GM19452 (cell line): ENCODE data around the gene GPC6.

ENCODE experiments used
- ATAC-seq: cut with Tn5 transposase; IDR thresholded peaks from one replicate; pipeline ENCODE4 v1.9.1; 2021; ENCODE audit not compliant: unreplicated experiment

GPC6 gene

GRCh38 chr13:94140027-94140426 lies 913.4 kb downstream of the GPC6 start:
- ATAC-seq = no peak

- ATAC-seq = no peak
These were observed 913.9 kb downstream of the GPC6 start for GRCh38 chr13:94140511-94140910.

DNA sequence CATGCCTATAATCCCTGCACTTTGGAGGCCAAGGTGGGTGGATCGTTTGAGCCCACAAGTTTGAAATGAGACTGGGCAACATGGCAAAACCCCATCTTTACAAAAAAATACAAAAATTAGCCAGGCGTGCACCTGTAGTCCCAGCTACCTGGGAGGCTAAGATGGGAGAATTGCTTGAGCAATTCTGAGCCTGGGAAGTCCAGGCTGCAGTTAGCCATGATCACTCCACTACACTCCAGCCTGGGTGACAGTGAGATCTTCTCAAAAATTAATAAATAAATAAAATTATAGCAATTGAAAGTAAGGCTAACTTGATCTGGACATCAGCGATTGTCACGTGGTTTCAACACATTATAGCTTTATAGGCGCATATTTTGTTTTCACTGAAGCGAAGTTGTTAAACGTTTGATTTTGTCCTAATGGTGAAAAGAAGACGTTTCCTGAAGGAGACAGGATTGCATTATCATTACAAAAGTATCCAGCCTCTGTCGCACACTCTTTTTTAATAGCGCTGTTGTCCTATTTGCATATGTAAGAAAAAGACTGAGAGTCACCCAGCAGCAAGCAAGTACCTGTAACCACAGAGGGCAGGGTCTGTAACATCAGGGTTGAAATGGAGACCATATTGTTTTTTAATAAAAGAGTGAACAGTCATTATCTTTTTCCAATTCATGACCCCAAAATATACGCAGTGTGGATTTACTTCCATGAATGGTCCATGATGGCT lies 917.2 kb downstream of the GPC6 start:
- no peak for ATAC-seq

GRCh38 chr13:94145966-94146365 lies 919.4 kb downstream of the GPC6 start:
- ATAC-seq = no peak

GRCh38 chr13:94153586-94153985 lies 927.0 kb downstream of the GPC6 start:
- no peak for ATAC-seq

DNA sequence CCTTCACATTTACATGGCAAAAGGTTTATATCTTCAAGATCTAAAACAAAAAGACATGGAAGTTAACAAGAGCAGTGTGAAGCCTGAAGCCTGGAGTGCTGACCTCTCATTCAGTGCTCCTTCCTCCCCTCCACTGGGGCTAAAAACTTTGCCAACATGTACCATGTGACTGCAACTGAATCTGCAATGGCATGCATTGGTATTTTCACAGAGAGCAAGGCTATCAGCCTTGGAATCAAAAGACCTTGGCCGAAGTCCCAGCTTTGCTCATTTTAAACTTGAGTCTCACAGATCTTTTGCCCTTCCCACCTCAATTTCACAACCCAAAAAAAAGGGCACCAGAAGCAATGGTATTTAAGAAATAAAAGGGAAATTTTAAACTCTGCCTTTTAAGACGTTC lies 927.8 kb downstream of the GPC6 start:
- no peak for ATAC-seq

- ATAC-seq = no peak
These were observed 931.2 kb downstream of the GPC6 start for GRCh38 chr13:94157705-94158218.

GRCh38 chr13:94160875-94161274 lies 934.3 kb downstream of the GPC6 start:
- ATAC-seq = no peak

DNA sequence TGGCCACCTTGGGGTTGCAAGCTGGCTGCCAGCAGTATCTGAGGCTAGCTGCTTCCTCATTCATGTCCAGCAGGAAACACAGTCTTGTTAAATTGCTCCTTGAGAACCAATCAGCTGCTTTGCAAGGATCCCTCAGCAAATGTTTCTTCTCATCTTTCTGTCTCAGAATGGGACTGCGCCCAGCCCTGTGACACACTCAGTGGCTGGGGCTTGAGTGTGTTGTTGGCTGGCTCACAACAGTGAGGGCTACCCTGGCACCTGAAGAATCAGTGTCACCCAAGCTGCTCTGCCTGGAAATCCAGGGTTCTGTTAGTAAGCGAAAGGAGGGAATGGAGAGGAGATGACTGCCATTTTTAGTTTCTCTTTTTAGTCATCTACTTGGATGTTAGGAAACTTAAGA lies 935.7 kb downstream of the GPC6 start:
- no peak for ATAC-seq

DNA sequence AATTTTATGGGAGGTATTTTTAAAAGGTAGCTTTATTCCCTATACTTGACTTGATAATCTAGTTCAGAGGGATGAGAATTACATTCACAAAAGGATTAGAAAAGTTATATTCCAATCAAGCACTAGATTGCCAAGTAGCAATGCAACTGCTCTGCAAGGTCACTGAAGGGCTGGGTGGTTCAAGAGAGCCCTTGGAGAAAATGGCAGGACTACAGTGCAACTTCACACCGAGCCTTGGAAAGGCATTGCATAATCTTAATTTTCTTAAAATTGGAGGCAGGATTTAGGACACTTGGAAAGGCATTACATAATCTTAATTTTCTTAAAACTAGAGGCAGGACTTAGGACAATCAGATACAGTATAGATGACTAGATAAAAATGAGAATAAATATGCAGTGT lies 936.9 kb downstream of the GPC6 start:
- no peak for ATAC-seq

DNA sequence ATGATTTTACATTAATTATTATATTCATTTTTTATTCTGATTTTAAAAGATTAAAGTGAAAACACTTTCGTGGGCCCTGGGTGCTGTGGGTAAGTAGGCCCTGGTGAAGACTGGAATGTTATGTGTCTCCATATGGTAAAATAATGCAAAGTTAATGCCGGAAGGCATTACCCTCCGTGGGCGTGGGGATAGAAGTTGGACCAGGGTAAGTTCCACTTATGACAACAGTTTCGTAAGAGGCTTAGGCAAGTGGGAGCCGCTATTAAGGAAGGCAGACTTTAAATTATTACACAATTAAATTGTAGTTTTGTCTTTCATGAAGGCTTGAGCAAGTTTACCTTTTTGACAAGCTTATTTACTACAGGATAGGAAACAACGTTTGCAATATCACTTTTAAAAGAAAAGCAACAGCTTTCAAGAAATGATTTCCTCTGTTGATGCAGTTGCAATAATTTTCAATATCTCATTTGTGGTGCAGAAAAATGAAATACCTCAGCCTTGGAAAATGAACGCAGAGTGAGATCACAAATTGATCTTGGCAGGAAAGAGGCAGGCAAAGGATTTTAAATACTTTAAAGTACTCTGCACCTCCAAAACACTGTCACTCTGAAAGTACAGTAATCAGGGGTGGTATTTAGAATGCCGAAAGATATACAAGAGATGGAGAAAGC lies 942.3 kb downstream of the GPC6 start:
- no peak for ATAC-seq

- ATAC-seq = no peak
These were observed 943.0 kb downstream of the GPC6 start for GRCh38 chr13:94169454-94170144.

DNA sequence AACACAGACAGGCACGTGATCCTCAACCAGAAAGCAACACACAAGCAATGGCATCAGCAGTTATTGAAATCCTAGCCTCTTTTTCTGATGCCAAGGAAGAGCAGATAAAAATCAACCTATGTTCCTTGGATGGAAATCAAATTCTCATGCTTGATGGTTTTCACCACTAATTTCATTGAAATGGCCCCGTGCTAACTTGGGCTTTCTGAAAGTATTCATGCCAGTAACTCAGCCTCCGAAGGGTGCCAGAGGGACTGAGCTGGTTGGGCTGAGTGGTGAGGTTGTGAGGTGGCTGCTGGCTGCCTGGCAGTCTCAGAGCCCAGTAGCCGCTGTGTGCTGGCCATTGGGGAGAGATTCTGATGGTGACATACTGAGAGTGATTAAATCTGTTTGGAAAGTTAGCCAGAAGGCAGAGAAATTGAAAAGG lies 943.6 kb downstream of the GPC6 start:
- no peak for ATAC-seq

GRCh38 chr13:94172416-94172815 lies 945.8 kb downstream of the GPC6 start:
- no peak for ATAC-seq

GRCh38 chr13:94173312-94173854 lies 946.8 kb downstream of the GPC6 start:
- ATAC-seq = no peak

GRCh38 chr13:94174009-94174408 lies 947.4 kb downstream of the GPC6 start:
- no peak for ATAC-seq

DNA sequence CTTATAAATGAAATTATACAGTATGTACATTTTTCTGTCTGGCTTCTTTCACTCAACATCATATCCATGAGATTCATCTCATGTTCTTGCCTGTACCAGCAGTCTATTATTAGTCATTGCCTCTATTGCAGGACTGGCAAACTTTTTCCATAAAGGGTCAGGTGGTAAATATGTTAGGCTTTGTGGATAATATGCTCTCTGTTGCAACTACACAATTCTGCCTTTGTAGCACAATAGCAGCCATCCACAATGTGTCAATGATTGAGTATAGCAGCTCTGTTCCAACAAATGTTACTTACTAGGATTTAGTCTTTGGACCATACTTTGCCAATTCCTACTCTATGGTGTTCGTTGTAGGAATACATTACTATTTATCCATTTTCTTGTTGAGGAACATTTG lies 948.5 kb downstream of the GPC6 start:
- ATAC-seq = no peak

DNA sequence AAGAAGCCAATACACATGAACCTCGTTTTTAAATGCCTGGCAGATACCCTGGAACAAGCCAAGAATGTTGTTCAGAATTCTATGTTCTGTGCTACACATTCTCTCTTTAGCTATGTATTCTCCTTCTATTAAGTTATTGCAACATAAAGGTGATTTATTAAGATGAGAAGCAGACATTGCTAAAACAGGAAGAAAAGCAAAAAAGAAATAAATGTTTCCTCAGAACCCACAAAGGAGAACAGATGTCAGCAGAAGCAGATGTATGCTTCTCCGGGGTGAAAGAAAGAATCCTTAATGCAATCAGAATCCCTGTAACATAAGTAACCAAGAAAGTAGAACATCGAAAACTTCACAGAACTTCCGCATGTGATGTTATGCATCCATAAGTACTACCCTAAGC lies 950.0 kb downstream of the GPC6 start:
- no peak for ATAC-seq

DNA sequence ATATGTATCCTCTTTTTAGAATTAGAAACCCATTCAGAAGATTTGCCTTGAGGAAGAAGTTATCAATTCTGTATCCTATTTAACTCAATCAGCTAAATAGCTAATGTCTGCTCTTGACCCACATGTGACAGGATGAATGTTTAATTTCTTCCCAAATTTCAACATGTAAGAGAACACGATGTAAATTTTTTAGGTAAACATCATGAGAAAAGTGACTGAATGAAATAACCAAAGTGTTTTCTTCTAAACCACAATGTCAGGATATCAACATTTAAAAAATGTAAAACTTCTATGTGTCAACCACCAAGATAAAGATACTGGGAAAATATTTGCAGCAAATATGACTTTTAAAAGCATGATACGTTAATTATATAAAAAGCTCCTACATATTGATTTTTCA lies 950.4 kb downstream of the GPC6 start:
- ATAC-seq = no peak

GRCh38 chr13:94178625-94179244 lies 952.1 kb downstream of the GPC6 start:
- ATAC-seq = no peak

DNA sequence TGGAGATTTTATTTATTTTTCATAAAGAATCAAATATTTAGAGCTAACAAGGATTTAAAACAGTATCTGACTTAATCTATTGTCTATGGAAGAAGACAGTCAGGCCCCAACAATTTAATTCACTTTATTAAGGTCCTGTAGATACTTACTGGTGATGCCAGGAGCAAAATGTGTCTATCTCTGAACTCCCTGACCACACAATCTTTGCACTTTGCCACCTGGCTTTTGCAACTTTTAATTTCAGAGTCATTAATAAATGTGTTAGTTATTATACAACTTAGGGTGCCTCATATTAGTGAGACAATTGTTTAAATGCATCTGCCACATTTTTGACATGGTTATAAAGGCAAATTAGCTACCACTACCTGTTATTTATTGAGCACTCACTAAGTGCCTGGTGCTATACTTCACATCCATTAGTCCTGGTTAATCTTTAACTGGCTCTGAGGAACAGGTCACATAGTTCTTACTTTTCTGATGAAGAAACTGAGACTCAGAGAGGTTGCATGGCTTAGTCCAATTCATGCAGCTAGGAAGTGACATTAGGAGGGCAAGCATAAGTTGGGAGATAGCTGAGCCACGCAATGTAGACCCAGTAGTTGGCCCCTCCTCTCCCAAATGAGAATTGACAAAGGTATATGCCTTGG lies 955.0 kb downstream of the GPC6 start:
- no peak for ATAC-seq
